NOMO-1 treated with dmso at 0.1 percent for 144 hours (cell line): ENCODE data around the gene IP6K3.
A peak's percentile ranks its signal among the peaks of the same experiment; 100 is the strongest.

Source experiments
- DNase-seq: peaks from one replicate; lab custom pipeline; 2025; ENCODE audit not compliant: unreplicated experiment; lab: John Stamatoyannopoulos, UW

Gene IP6K3

GRCh38 chr6:33744001-33744848 lies 2.5 kb downstream of the IP6K3 start:
- peak; percentile 17 for DNase-seq

- DNase-seq = no peak
These were observed 3.9 kb downstream of the IP6K3 start for GRCh38 chr6:33742837-33743236.

GRCh38 chr6:33742092-33742491 lies 4.6 kb downstream of the IP6K3 start:
- DNase-seq = no peak

- DNase-seq = no peak
These were observed 5.9 kb downstream of the IP6K3 start for GRCh38 chr6:33740794-33741193.

- no peak for DNase-seq
These were observed 6.5 kb downstream of the IP6K3 start for GRCh38 chr6:33740204-33740608.

- no peak for DNase-seq
These were observed 7.1 kb downstream of the IP6K3 start for GRCh38 chr6:33739571-33739970.

- DNase-seq = no peak
These were observed 7.8 kb downstream of the IP6K3 start for GRCh38 chr6:33738879-33739278.

GRCh38 chr6:33738153-33738552 lies 8.6 kb downstream of the IP6K3 start:
- DNase-seq = no peak

- no peak for DNase-seq
These were observed 9.3 kb downstream of the IP6K3 start for GRCh38 chr6:33737267-33738026.

- no peak for DNase-seq
These were observed 11.5 kb downstream of the IP6K3 start for GRCh38 chr6:33735216-33735615.

- no peak for DNase-seq
These were observed 13.0 kb downstream of the IP6K3 start for GRCh38 chr6:33733709-33734007.

GRCh38 chr6:33732817-33733708 lies 13.6 kb downstream of the IP6K3 start:
- no peak for DNase-seq

GRCh38 chr6:33732385-33732784 lies 14.3 kb downstream of the IP6K3 start:
- no peak for DNase-seq

GRCh38 chr6:33731751-33732282 lies 14.9 kb downstream of the IP6K3 start:
- no peak for DNase-seq

- DNase-seq = no peak
These were observed 15.7 kb downstream of the IP6K3 start for GRCh38 chr6:33731035-33731434.

GRCh38 chr6:33730611-33731010 lies 16.1 kb downstream of the IP6K3 start:
- DNase-seq = no peak

GRCh38 chr6:33729059-33729458 lies 17.6 kb downstream of the IP6K3 start:
- no peak for DNase-seq

GRCh38 chr6:33728438-33728837 lies 18.3 kb downstream of the IP6K3 start:
- DNase-seq = no peak

GRCh38 chr6:33727932-33728331 lies 18.8 kb downstream of the IP6K3 start:
- DNase-seq = no peak

GRCh38 chr6:33727126-33727525 lies 19.6 kb downstream of the IP6K3 start:
- no peak for DNase-seq

- DNase-seq = no peak
These were observed 20.0 kb downstream of the IP6K3 start for GRCh38 chr6:33726696-33727095.
